ENCODE data around the gene BCAP29. TPM values are rescaled to one million over a fixed set of nuclear protein-coding genes. Genes with fewer than 3 reads are reported as not detected.
A peak's percentile ranks its signal among the peaks of the same experiment; 100 is the strongest.

Gene BCAP29
- total RNA-seq, 1 experiment from 2014 or later = 43.2 TPM

DNA sequence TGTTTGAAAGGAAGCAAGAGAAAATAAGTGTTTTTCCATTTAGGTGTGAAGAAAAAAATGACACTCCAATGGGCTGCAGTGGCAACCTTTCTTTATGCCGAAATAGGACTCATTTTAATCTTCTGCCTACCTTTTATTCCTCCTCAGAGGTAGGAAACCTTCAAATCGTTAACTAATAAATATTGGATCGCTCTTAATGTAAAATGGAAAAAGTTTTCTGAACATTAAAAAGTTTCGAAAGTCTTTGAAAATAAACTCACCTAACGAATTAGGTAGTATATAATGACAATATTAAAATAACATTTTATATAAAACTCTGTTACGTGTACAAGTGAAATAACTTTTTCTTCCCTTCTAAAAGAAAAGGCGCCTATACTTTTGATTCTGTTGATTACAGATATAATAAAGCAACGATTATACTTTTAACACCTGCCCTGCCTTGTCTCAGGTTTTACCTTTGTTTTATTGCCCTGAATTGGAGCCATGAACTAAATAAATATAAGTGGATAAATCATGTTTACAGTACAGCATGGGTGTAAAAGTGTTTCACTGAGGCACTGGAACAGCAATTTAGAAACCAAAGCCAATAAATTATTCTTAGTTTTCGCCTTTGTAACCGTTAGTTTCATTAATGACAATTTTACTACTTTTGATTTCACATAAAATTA, 804 bp downstream of the BCAP29 start (continued):
- TF ChIP-seq, protein P1, sequence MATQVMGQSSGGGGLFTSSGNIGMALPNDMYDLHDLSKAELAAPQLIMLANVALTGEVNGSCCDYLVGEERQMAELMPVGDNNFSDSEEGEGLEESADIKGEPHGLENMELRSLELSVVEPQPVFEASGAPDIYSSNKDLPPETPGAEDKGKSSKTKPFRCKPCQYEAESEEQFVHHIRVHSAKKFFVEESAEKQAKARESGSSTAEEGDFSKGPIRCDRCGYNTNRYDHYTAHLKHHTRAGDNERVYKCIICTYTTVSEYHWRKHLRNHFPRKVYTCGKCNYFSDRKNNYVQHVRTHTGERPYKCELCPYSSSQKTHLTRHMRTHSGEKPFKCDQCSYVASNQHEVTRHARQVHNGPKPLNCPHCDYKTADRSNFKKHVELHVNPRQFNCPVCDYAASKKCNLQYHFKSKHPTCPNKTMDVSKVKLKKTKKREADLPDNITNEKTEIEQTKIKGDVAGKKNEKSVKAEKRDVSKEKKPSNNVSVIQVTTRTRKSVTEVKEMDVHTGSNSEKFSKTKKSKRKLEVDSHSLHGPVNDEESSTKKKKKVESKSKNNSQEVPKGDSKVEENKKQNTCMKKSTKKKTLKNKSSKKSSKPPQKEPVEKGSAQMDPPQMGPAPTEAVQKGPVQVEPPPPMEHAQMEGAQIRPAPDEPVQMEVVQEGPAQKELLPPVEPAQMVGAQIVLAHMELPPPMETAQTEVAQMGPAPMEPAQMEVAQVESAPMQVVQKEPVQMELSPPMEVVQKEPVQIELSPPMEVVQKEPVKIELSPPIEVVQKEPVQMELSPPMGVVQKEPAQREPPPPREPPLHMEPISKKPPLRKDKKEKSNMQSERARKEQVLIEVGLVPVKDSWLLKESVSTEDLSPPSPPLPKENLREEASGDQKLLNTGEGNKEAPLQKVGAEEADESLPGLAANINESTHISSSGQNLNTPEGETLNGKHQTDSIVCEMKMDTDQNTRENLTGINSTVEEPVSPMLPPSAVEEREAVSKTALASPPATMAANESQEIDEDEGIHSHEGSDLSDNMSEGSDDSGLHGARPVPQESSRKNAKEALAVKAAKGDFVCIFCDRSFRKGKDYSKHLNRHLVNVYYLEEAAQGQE (IDR thresholded peaks at IDR 0.05; ENCODE audit: low read depth) = no peak
- TF ChIP-seq CEBPB (IDR thresholded peaks at IDR 0.05; ENCODE audit: low read depth) = no peak
- TF ChIP-seq FOSL1 (IDR thresholded peaks at IDR 0.05; ENCODE audit: low read depth) = no peak
- TF ChIP-seq JUND (IDR thresholded peaks at IDR 0.05) = no peak
- TF ChIP-seq, protein P2, sequence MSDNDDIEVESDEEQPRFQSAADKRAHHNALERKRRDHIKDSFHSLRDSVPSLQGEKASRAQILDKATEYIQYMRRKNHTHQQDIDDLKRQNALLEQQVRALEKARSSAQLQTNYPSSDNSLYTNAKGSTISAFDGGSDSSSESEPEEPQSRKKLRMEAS (IDR thresholded peaks at IDR 0.05) = no peak
- no peak for TF ChIP-seq ZFX (IDR thresholded peaks at IDR 0.05)
- no peak for TF ChIP-seq CBX3 (IDR thresholded peaks at IDR 0.05; ENCODE audit: low read depth)
- TF ChIP-seq RAD21 (IDR thresholded peaks at IDR 0.05; ENCODE audit: low read depth) = no peak
- no peak for TF ChIP-seq ZNF274 (IDR thresholded peaks at IDR 0.05; ENCODE audit: low read depth, low read length)
- TF ChIP-seq SP1 (IDR thresholded peaks at IDR 0.05; ENCODE audit: low read depth) = no peak

DNA sequence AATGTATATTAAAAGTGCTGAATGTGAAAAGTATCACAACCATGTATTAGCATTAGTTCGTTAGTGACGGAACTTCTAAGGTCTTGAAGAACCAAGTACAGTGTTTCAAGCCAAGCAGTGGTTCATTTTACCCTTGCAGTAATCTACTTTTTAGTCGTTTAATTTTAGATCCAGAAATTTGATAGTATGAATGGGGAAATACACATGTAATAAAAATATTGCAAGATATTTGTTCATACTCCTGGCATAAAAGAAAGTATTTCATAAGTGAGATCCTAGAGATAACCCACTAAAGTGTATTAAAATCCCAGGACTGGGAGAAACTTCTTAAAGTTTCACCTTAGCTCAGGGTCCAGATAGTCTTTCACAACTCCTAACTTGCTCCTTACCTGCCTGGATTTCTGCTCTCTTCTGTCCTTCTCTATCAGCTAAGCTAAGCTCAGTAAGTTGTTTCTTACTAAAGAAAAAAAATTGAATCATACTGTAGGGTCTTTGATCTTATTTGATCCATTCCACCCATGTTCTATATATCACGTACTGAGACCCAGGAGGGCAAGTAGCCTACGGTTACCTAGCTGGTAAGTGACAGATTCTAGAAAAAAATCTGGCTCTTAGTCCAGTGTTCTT, 1.5 kb downstream of the BCAP29 start:
- H2AFZ ChIP-seq (ENCODE audit: low read depth, low read length, poor library complexity, severe bottlenecking) = no peak overlapping the region
- 0 out of 4 replicates have a peak, but pooled peaks cover 2% of the 10 kb centered on the region in 2 experiments for H3K36me3 ChIP-seq (ENCODE audit: control insufficient read depth in 1 of 2, insufficient read depth in 2 of 2, low read length in 2 of 2)
- H3K27ac ChIP-seq (ENCODE audit: low read depth, low read length) = no peak overlapping the region
- intact Hi-C loops (cut with micrococcal nuclease) = loop anchor here (10.0 kb wide), 3 partner anchors 143 to 387 kb away; no protein-coding TSS in a partner anchor
- CTCF ChIA-PET = no interaction called here
- ATAC-seq (no peak), DNase-seq (ENCODE audit: low read depth, low spot score) (no peak)
- H3K9ac ChIP-seq (ENCODE audit: low read length) = peak overlapping the region; percentile 75
- POLR2A ChIA-PET = no interaction called here
- H4K20me1 ChIP-seq (ENCODE audit: insufficient read depth) = no peaks in the 10 kb centered on the region
- H3K9me3 ChIP-seq (ENCODE audit: control insufficient read depth in 1 of 2, insufficient read depth in 1 of 2, low read depth in 1 of 2, low read length in 2 of 2) = no peaks in the 10 kb centered on the region
- H3K4me1 ChIP-seq (ENCODE audit: control insufficient read depth in 1 of 2, insufficient read depth in 2 of 2, low read length in 2 of 2) = peaks cover 2 to 14% of the 10 kb centered on the region in 2 experiments; a peak in 3 of 4 replicates
- H3K9me2 ChIP-seq (ENCODE audit: insufficient read depth) = no peaks in the 10 kb centered on the region
- RAD21 ChIA-PET (ENCODE audit: low non-redundant PET in 1 of 2, low total read pairs in 2 of 2, uncharacterized antibody in 2 of 2, unreplicated experiment in 2 of 2) = no interaction called here
- no peaks in the 10 kb centered on the region for H3K27me3 ChIP-seq (ENCODE audit: insufficient read depth, low read length)
- H3K4me3 ChIP-seq (replicated peaks in 1 of 2; ENCODE audit: low read depth in 1 of 2, low read length in 2 of 2) = peak overlapping the region in 1 of 2 experiments; percentile 76; a peak in 2 of 4 replicates
- peaks cover 32% of the 10 kb centered on the region for H3K79me2 ChIP-seq (ENCODE audit: insufficient read depth, low read length)
- peak overlapping the region; percentile 77 for H3K4me2 ChIP-seq (ENCODE audit: low read length)
- BruUV-seq (replicated peaks) = no TSS peak
- TF ChIP-seq, protein P3, sequence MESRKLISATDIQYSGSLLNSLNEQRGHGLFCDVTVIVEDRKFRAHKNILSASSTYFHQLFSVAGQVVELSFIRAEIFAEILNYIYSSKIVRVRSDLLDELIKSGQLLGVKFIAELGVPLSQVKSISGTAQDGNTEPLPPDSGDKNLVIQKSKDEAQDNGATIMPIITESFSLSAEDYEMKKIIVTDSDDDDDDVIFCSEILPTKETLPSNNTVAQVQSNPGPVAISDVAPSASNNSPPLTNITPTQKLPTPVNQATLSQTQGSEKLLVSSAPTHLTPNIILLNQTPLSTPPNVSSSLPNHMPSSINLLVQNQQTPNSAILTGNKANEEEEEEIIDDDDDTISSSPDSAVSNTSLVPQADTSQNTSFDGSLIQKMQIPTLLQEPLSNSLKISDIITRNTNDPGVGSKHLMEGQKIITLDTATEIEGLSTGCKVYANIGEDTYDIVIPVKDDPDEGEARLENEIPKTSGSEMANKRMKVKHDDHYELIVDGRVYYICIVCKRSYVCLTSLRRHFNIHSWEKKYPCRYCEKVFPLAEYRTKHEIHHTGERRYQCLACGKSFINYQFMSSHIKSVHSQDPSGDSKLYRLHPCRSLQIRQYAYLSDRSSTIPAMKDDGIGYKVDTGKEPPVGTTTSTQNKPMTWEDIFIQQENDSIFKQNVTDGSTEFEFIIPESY (IDR thresholded peaks at IDR 0.05; ENCODE audit: extremely low read depth, insufficient replicate concordance, low read length) = no peak
- TF ChIP-seq, protein P4, sequence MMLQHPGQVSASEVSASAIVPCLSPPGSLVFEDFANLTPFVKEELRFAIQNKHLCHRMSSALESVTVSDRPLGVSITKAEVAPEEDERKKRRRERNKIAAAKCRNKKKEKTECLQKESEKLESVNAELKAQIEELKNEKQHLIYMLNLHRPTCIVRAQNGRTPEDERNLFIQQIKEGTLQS (IDR thresholded peaks at IDR 0.05) = no peak
- TF ChIP-seq RAD21 (IDR thresholded peaks at IDR 0.05; ENCODE audit: low read depth) (no peak), SRF (IDR thresholded peaks at IDR 0.05; ENCODE audit: low read depth) (no peak), ZNF274 (IDR thresholded peaks at IDR 0.05; ENCODE audit: low read depth, low read length) (no peak), EZH2 (IDR thresholded peaks at IDR 0.05) (no peak), JUND (IDR thresholded peaks at IDR 0.05) (no peak), CEBPB (IDR thresholded peaks at IDR 0.05; ENCODE audit: low read depth) (no peak)
- TF ChIP-seq, protein P5, sequence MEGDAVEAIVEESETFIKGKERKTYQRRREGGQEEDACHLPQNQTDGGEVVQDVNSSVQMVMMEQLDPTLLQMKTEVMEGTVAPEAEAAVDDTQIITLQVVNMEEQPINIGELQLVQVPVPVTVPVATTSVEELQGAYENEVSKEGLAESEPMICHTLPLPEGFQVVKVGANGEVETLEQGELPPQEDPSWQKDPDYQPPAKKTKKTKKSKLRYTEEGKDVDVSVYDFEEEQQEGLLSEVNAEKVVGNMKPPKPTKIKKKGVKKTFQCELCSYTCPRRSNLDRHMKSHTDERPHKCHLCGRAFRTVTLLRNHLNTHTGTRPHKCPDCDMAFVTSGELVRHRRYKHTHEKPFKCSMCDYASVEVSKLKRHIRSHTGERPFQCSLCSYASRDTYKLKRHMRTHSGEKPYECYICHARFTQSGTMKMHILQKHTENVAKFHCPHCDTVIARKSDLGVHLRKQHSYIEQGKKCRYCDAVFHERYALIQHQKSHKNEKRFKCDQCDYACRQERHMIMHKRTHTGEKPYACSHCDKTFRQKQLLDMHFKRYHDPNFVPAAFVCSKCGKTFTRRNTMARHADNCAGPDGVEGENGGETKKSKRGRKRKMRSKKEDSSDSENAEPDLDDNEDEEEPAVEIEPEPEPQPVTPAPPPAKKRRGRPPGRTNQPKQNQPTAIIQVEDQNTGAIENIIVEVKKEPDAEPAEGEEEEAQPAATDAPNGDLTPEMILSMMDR (IDR thresholded peaks at IDR 0.05 in 2 of 3, conservative IDR thresholded peaks at IDR 0.05 in 1 of 3; ENCODE audit: borderline replicate concordance in 1 of 3, insufficient read depth in 1 of 3, low read depth in 2 of 3, low read length in 2 of 3) = no peak
- TF ChIP-seq, protein P2 (IDR thresholded peaks at IDR 0.05) = no peak
